Renal pelvis (tissue), 3 donors: Measurements from ENCODE around the gene ACAD10. TPM values are rescaled to one million over a fixed set of nuclear protein-coding genes. Genes with fewer than 3 reads are reported as not detected.

ENCODE experiments used
- polyA plus RNA-seq, 3 donors: library from polyadenylated mRNA; unstranded; fragments of 120-200 nt; gene quantifications; one replicate each; pipeline ENCODE4 v1.2.1, GENCODE V29; 2013; ENCODE audit not compliant: insufficient read length in 3 of 3

The ACAD10 gene
- polyA plus RNA-seq, 3 donors = 31.8 to 53.2 (median 49.8) TPM

Other genes starting within 250 kb of the ACAD10 start
- gene ATXN2, start 86.7 kb upstream of the ACAD10 start, polyA plus RNA-seq = 10 to 100 TPM; 58.6 to 94.4 (median 78.1) TPM
- 10 to 100 TPM; 17.6 to 18.9 (median 18.2) TPM for gene BRAP, start 97 bp upstream of the ACAD10 start, polyA plus RNA-seq
- gene ALDH2, start 80.9 kb downstream of the ACAD10 start, polyA plus RNA-seq = 100 to 1,000 TPM in 2 of 3 donors, 10 to 100 TPM in 1; 93.8 to 117 (median 109) TPM
- 10 to 100 TPM; 45.4 to 62.6 (median 50.7) TPM for gene MAPKAPK5, start 156.2 kb downstream of the ACAD10 start, polyA plus RNA-seq